ENCODE results near the gene CCP110.
"Not testable (repeated sequence)": the region's sequence is repeated elsewhere in the genome, so short reads cannot be mapped to it uniquely, and the experiment has no call there.

Gene CCP110

DNA sequence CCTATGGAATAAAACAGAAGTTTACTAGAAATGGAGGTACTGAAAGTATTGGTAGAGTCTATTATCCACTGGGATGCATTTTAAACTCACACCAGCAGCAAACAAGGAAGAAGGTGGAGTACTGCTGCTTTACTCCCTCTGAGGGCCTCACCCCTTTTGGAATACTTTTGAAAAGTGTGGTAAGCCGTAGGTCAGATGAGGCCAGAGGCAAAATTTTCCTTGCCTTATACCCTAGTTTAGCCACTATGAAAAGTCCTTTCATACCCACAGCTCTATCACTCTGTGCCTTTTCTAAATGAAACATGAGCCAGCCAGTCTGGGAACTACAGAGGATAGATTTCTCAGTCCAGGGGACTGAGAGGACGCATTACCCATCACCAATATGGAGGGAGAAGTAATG lies 15.9 kb upstream of the CCP110 start:
- no peak for DNase-seq (ENCODE audit: low read depth in 2 of 2)

DNA sequence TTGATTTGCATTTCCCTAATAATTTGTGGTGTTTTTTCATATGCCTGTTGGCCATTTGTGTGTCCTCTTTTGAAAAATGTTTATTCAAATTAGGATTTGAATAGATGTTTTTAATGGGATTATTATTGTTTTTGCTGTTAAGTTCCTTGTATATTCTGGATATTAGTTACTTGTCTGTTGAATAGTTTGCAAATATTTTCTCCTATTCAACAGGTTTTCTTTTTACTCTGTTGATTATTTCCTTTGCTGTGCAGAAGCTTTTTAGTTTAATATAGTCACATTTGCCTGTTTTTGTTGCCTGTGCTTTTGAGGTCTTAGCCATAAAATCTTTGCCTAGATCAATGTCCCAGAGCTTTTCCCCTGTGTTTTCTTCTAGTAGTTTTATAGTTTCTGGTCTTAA lies 11.4 kb upstream of the CCP110 start:
- DNase-seq (ENCODE audit: low read depth in 2 of 2), result no peak

DNA sequence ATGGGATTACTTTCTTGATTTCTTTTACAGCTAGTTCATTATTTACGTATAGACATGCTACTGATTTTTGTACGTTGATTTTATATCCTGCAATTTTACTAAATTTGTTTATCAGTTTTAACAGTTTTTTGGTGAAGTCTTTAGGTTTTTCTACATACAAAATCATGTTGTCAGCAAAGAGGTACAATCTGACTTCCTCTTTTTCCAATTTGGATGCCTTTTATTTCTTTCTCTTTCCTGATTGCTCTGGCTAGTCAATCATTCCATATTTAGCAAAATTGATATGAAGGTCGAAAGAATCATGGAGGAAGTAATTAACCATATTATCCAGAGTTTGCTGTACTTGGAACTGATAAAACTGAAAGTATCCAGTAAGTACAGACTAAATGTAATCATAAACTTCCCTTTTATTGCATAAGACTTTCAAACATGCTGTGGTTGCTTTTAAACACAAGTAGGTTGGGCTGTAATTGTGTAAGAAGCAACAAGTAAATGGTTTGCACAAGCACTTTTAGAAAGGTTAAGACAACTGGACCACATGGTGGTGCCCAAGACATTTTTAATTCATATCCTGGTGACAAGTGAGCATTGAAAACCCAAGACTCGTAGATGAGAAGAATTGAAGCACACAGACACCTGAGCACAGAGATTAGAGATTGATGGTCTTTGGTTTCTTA lies 10.2 kb upstream of the CCP110 start:
- no peak for DNase-seq (ENCODE audit: low read depth in 2 of 2)

DNA sequence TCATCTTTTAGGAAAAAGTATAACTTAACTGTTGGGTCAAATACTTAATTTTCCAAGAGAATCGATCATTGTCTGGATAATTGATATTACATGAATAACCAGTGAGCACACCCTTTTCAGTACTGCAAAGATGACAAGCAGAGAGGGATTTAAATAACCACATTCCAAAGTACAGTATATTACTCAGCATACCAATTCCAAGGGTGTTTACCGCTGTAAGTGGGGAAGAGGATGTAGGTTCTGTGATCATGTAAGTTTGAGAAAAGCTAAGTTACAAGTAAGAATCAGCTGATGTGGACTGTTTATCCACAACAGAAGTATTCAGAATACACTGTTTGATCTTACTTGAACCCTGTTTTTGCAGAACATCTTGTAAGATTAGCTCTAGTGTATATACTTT lies 8.0 kb upstream of the CCP110 start:
- DNase-seq (ENCODE audit: low read depth in 2 of 2), result no peak

DNA sequence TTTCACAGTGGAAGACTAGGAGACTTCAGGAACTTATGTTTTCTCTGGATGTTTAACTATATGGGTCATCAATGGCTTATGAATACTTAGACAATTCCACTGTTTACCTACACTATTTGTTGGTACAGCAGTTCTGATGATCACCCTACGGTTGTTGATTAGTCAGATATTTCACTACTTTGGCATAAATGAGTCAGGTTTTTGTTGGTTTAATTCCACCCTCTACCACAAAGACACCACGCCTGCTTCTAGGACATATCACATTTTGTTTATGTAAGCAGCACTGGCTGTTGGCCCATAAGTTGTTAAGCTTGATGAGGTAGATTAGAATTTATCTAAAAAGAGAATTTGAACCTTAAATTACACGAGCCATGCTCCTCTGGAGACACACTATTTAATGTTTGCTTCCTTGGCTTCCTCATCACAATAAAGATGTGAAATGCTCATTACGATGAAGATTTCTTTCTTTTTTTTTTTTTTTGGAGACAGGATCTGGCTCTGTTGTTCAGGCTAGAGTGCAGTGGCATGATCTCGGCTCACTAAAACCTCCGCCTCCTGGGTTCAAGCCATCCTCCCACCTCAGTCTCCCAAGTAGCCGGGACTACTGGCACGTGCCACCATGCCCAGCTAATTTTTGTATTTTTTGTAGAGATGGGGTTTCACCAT lies 6.2 kb upstream of the CCP110 start:
- DNase-seq (ENCODE audit: low read depth in 2 of 2), result no peak

DNA sequence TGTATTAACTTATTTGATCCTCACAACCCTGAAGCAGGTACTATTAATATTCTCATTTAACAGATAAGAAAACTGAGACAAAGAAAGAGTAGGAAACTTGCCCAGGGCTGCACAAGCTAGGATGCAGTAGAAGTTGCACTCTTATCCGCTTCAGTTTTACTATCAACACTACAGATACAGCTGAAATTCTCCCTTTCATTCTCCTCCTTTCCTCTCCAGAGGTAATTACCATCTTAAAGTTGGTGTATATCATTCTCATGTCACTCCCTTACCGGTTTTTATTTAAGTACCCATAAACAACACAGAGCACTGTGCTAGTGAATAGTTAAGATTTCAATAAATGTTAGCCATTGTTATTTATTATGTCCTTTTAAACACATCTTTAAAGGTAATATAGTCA lies 5.4 kb upstream of the CCP110 start:
- DNase-seq (ENCODE audit: low read depth in 2 of 2), result no peak

DNA sequence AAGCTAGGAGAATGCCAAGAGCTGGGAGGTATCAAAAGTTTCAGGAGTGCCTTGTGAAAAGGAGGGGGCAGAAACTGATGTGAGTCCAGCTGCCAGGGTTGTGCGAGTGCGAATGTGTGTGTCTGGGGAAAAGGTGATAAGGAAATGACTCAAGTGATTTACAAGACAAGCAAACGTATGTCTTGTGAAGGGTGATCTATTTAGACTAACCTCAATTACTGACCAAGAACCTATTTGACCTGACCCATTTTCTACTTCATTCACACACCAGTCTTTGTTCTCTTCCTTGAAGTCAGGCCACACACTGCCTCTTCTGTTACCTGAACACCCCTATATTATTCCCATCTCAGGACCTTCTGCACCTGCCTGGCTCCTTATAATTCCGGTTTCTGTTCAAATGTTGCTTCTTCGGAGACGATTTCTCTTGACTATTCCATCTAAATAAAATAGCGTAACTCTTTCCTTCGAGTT lies 2.8 kb upstream of the CCP110 start:
- DNase-seq (ENCODE audit: low read depth in 2 of 2), result no peak

DNA sequence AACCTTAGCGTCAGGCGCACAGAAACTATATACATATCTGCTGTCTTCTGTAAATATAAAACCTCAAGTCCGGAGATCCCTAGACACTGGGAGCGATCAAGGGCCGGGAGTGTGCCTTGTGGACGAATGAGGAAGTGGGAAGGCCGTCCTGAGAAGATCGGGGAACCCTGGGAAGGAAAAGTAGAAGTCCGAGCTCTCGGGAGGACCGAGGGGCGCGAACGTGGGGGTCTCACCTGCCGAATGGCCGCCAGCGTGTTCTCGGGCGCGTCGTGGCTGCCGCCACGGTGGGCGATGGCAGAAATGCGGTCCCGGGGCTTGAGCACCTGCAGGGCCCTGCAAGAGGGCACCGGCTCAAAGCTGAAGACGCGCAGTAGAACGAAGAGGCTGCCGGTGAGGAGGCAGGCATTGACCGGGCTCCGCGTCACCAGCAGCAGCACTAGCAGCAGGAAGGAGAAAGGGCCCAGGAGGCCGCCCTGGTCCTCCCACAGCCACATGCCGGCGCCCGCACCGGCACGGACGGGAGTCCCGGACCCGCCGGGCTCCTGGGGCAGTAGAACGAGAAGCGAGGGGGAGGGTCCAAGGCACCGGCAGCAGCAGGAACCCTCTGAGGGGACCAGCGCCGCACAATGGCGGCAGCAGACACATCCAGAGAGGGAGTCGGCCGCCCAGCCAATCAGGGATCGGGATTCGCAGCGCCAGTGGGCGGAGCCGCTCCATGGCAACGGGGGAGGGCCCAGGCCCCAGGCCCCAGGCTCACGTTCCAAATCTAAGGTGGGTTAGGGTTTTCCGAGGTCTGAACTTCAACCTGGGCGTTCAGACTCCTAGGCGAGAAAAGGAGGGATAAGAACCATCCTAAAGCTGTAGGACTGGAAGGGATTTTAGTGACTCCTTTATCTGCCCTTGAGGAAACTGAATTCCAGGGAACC lies 2.0 kb upstream of the CCP110 start, which contains the start of gene GDE1:
GDE1 (minus strand) TSS at position 628 of the 926 bp plus-strand sequence; CDS start at position 494, 134 bp downstream.
- peak; percentile 69 to 74 for DNase-seq (ENCODE audit: low read depth in 2 of 2)

DNA sequence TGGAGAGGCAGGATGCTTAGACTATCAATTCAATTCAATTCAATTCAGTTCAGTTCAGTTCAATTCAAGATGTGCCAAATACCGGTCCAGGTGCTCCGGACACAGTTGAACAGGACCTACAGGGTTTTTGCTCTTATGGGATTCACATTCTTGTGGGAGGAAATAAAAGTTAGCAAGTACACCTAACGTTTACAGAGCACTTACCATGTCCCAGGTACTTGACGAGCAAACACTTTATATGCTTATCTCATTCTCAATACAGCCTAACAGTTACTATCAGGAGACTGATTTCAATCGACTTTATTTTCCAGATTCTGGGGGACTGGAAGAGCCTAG lies 1.4 kb upstream of the CCP110 start:
- no peak for DNase-seq (ENCODE audit: low read depth in 2 of 2)

DNA sequence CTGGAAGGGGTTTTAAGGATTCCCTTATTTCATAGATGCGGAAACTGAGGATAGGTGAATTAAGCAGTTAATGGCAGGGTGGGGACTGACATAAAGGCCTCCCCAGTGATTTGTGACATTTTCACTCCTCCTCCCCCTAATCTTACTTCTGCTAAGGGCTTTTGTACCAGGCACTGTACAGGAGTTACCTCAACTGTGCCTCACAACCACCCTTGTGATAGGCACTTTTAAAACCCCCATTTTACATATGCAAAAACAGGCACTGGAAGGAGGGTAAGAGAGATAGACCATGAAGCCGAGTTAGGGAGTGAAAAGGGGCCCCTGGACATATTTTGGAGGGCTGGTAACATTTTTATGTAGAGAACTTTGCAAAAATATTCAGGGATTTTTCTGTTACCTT lies 982 bp upstream of the CCP110 start:
- no peak for DNase-seq (ENCODE audit: low read depth in 2 of 2)

DNA sequence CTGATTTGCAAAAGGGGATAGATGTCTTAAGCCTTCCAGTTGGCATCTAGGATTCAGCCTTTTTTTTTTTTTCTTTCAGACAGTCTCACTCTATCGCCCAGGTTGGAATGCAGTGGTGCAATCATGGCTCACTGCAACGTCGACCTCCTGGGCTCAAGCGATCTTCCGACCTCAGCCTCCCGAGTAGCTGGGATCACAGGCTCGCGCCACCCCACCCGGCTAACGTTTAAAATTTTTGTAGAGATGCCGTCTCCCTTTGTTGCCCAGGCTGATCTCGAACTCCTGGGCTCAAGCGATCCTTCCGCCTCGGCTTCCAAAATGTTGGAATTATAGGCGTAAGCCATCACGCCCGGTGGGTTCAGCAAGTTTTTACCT lies 571 bp upstream of the CCP110 start:
- no peak for DNase-seq (ENCODE audit: low read depth in 2 of 2)

DNA sequence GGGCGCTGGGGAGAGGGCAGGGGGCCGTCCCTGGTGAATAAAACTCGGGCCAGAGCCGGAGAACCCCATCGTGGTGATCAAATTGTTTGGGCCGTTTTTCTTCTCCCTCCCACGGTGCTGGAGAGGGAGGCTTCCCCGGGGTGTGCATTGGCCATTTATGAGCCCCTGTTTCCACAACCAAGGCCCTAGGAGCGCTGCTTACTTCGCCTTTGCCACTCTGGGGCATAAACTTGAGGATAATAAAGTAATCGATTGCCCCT lies 544 bp downstream of the CCP110 start:
- DNase-seq (ENCODE audit: low read depth in 2 of 2), result no peak

DNA sequence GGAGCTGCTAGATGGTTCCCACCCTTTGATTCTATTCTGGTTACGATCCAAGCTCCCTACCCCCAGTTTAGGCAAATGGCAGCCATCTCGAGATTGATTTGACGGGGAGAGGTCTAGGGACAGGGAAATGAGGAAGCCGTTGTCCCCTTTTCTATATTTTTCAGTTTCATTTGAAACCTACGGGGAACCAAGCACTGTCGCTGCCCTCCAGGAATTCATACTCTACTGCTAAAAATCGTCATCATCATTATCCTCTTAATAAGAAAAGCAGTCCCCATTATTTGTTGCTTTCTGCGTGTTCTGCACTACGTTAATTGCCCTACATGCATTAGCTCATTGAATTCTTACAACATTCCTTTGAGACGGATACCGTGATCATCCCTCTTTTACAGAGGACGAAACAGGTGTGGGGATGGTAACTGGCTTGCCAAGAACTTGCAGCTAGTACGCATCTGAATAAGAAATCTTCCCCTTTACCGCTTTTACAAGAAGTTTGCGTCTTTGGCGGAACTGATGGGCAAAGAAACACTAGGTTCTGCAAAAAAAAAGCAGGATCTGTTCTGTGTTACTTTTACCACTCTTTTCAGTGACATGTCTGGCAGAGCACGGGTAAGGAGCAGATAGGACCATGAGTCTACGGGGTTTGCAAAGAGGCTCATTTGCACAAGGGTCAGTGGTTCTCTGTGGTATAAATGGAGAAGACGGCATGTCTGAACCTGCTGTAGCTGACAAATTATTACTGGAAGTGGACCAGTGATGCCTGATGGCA lies 1.1 kb downstream of the CCP110 start:
- no peak for DNase-seq (ENCODE audit: low read depth in 2 of 2)

DNA sequence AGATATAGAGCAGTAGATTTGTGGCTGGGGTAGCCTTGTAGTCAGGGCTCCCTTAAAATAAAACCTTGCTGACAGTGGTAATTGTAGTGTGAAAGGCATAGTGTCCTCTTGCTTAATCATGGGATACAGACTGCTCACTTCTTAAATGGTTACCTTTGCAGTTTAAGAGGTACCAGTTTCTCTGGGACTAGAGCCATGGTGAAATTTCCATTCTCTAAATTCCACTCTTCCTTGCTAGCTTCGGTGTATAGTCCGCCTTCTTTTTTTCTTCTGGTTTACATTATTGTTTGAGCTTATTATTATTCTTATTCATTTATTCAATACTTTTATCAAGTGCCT lies 1.6 kb downstream of the CCP110 start:
- no peak for DNase-seq (ENCODE audit: low read depth in 2 of 2)

DNA sequence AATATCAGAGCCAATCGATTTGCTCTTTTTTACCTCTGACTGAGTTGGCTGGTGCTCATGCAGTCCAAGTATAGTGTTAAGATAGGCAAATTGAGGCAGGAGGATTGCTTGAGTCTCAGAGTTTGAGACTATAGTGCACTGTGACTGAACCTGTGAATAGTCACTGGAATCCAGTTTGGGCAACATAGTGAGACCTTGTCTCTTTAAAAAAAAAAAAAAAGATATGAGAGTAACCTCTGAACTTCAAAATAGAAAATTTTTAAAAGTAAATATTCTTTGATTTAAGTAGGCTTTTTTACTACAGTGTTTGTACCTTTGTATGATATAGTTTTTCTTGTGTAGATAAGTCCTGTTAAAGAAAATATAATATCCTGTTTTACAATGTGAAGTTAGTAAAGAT lies 3.4 kb downstream of the CCP110 start:
- no peak for DNase-seq (ENCODE audit: low read depth in 2 of 2)

DNA sequence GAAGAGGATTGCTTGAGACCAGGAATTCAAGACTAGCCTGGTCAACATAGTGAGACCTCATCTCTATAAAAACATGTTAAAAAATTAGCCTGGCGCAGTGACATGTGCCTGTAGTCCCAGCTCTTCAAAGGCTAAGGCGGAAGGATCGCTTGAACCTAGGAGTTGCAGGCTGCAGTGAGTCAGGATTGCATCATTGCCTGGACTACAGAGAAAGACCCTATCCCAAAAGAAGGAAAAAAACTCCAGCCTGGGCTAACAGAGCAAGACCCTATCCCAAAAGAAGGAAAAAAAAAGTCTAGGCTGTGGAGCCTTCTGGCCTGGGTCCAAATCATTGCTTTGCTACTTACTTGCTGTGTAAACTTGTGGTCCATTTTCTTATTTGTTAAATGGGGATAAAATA lies 4.9 kb downstream of the CCP110 start:
- DNase-seq (ENCODE audit: low read depth in 2 of 2), result no peak

DNA sequence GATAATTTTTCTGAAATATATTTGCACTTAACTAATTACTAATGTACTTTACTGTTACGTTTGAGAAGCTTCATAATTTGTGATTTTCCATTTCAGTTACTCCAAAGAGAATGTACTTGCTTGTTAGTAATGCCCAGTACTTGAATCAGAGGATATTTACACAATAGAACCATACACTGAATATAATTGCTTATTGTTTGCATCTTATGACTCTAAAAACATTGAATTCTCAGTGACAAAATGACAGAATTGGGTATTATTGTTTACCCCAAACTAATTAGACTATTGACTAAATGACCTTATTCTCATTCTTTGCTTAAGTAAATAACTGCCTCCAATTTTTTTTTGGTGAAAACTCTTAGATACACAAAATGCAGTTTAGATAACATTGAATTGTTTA lies 8.9 kb downstream of the CCP110 start:
- no peak for DNase-seq (ENCODE audit: low read depth in 2 of 2)

DNA sequence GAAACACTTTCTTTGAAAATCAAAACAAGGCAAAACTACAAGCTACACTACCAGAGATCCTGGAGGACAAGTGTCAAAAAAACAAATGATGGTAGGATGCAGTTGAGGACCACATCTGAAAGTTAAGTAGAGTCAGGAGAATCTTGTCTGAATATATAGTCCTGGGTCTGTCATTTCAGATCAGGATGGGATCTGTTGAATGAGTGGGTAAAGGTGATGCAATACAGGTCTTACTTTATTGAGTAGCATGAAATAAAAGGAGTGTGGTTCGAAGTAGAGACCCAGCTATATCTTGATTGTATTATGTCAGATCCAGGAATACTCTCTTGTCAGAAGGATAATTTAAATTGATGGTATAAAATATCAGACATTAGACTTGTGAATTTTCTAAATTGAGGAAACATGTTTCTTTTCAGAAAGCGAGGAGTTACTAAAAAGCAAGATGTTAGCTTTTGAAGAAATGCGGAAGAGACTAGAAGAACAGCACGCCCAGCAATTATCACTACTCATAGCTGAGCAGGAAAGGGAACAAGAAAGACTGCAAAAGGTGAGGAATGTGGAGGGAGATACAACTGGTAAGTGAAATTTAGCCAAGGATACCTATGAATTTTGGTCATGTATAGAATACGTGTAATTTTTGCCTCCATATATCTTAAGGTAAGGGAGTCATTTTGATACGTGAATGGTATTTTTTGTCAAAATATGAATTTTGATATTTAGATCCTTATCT lies 16.7 kb downstream of the CCP110 start:
- no peak for DNase-seq (ENCODE audit: low read depth in 2 of 2)

DNA sequence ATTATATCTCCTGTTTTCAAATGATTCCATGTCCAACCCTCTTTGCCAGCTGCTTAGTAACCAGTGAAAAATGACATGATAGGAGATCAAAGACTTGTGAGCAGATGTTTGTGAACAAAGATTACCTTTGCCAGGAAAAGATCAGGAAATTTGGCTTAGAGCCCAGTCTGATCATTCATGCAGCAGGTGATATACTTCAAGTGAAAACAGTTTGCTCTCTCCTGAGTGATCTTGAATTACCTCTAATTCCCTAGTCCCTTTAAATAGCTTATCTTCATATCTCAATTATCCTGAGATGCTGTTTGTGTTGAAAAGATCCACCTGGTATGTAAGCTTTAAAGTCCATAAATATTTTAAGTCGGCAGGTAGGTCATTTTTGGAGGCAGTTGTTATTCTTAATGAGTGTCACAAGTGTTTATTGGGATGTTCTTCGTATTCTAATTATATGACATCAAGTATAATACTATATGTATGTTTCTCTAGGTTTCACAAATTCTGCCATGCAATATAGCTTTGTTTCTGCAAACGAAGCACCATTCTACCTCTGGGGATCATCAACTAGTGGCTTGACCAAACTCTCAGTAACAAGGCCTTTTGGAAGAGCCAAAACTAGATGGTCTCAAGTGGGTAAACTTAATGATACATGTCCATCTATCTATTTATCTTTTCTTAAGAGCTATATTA lies 18.5 kb downstream of the CCP110 start:
- DNase-seq (ENCODE audit: low read depth in 2 of 2), result no peak

DNA sequence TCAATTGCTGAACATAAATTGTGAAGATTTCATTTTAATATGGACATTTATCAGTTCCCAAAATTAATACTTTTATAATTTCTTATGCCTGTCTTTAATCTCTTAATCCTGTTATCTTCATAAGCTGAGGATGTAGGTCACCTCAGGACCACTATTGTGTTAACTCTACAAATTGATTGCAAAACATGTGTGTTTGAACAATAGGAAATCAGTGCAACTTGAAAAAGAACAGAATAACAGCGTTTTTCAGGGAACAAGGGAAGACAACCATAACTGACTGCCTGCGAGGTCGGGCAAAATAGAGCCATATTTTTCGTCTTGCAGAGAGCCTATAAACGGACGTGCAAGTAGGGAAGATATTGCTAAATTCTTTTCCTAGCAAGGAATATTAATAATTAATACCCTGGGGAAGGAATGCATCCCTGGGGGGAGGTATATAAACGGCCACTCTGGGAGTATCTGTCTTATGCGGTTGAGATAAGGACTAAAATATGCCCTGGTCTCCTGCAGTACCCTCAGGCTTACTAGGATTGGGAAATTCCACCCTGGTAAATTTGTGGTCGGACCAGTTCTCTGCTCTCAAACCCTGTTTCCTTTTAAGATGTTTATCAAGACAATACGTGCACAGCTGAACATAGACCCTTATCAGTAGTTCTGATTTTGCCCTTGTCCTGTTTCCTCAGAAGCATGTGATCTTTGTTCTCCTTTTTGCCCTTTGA lies 19.7 kb downstream of the CCP110 start:
- not testable (repeated sequence) for DNase-seq (ENCODE audit: low read depth in 2 of 2)
